MM.1S (cell line): ENCODE data around the gene MYADM.

Source experiments
- DNase-seq: peaks from one replicate; pipeline ENCODE4 v3.0.0-alpha.2; 2015
- H2AFZ ChIP-seq: fragments of 300-600 bp; sonication (generic); 2 replicates; pipeline ENCODE4 v1.6.0; 2016; ENCODE audit warnings: antibody characterized with exemption, low read length
- H3F3A ChIP-seq: fragments of 300-600 bp; sonication (generic); 2 replicates; pipeline ENCODE4 v1.6.1; 2016; ENCODE audit warnings: mild to moderate bottlenecking, antibody characterized with exemption, low read length, moderate library complexity, mixed read lengths; ENCODE audit not compliant: insufficient read depth
- H3K27ac ChIP-seq: fragments of 300-600 bp; sonication (generic); 2 replicates; pipeline ENCODE4 v1.5.1; 2016; ENCODE audit warnings: mild to moderate bottlenecking, low read length
- H3K27me3 ChIP-seq: fragments of 300-600 bp; sonication (generic); replicated peaks from 2 replicates; pipeline ENCODE4 v1.6.0; 2016; ENCODE audit warnings: low read length; ENCODE audit not compliant: insufficient read depth
- H3K36me3 ChIP-seq: fragments of 300-600 bp; sonication (generic); replicated peaks from 2 replicates; pipeline ENCODE4 v1.6.1; 2016; ENCODE audit warnings: mild to moderate bottlenecking, low read length, mixed read lengths; ENCODE audit not compliant: insufficient read depth
- H3K4me1 ChIP-seq: fragments of 300-600 bp; sonication (generic); 2 replicates; pipeline ENCODE4 v1.6.1; 2016; ENCODE audit warnings: low read length, mixed read lengths
- H3K4me2 ChIP-seq: fragments of 300-600 bp; sonication (generic); 2 replicates; pipeline ENCODE4 v1.6.0; 2016; ENCODE audit warnings: low read depth, low read length
- H3K4me3 ChIP-seq: fragments of 300-600 bp; sonication (generic); 2 replicates; pipeline ENCODE4 v1.5.1; 2016; ENCODE audit warnings: low read length, mixed read lengths
- H3K79me2 ChIP-seq: fragments of 300-600 bp; sonication (generic); 2 replicates; pipeline ENCODE4 v1.6.1; 2016; ENCODE audit warnings: mixed run types, low read length, mixed read lengths
- H3K9ac ChIP-seq: fragments of 300-600 bp; sonication (generic); 2 replicates; pipeline ENCODE4 v1.6.1; 2016; ENCODE audit warnings: low read length, mixed read lengths
- H3K9me2 ChIP-seq: fragments of 300-600 bp; sonication (generic); replicated peaks from 2 replicates; pipeline ENCODE4 v1.6.1; 2016; ENCODE audit warnings: mild to moderate bottlenecking, low read length, mixed read lengths; ENCODE audit not compliant: insufficient read depth
- H3K9me3 ChIP-seq: fragments of 300-600 bp; sonication (generic); replicated peaks from 2 replicates; pipeline ENCODE4 v1.6.1; 2016; ENCODE audit warnings: mild to moderate bottlenecking, low read length, mixed read lengths; ENCODE audit not compliant: insufficient read depth
- H4K20me1 ChIP-seq: fragments of 300-600 bp; sonication (generic); 2 replicates; pipeline ENCODE4 v1.6.1; 2016; ENCODE audit warnings: mild to moderate bottlenecking, low read length, moderate library complexity, mixed read lengths; ENCODE audit not compliant: insufficient read depth
- EZH2 ChIP-seq: fragments of 300-600 bp; sonication (generic); optimal IDR thresholded peaks from 2 replicates; pipeline ENCODE3; 2017; ENCODE audit warnings: low read depth, mild to moderate bottlenecking, antibody characterized with exemption, low read length, mixed read lengths
- EZH2phosphoT487 ChIP-seq: fragments of 300-600 bp; sonication (generic); IDR thresholded peaks from 2 replicates; pipeline ENCODE4 v1.6.1; 2018; ENCODE audit warnings: antibody characterized with exemption, low read length
- TF ChIP-seq, protein P1 (sequence below): fragments of 300-600 bp; sonication (generic); IDR thresholded peaks from 2 replicates; pipeline ENCODE4 v1.5.1; 2016; ENCODE audit warnings: antibody characterized with exemption, low read length, mixed read lengths

The MYADM gene

DNA sequence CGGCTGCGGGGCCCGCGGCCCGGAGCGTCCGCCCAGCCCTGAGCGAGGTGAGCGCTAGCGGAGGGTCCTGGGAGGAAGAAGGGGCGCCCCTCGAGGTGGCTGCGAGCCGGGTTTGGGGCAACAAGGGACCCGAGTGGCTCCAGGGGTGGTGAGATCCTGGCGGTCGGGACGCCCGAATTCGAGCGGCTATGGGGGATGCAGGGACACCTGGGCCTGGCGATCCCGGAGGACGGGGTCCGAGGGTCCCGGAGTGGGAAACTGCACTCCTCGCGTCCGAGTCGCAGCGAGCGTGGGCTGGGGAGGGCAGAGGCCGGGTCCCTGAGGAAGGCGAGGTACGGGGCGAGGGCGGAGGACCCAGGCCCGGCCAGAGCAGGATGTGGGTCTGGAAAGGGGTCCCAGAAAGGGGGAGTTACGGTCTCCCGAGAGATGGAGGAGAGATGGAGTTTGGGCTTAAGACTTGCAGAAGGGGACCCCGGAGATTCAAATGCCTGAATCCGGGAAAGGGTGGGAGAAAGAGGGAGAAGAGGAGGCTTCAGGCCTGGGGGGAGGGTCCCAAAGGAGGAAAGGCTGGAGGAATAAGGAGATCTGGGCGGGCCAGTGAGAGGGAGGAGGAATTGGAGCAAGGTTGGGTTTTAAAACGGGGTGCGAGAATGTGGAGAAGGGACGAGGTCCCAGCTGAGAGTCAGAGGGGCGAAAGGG is 41.9 kb downstream of the MYADM start:
- H3K4me3 ChIP-seq, result no peak overlapping the region
- no peaks in the 10 kb centered on the region for H3K9me2 ChIP-seq
- no peak overlapping the region for H3K27ac ChIP-seq
- no peak for DNase-seq
- no peak for TF ChIP-seq EZH2
- TF ChIP-seq EZH2phosphoT487, result no peak
- TF ChIP-seq, protein P1, sequence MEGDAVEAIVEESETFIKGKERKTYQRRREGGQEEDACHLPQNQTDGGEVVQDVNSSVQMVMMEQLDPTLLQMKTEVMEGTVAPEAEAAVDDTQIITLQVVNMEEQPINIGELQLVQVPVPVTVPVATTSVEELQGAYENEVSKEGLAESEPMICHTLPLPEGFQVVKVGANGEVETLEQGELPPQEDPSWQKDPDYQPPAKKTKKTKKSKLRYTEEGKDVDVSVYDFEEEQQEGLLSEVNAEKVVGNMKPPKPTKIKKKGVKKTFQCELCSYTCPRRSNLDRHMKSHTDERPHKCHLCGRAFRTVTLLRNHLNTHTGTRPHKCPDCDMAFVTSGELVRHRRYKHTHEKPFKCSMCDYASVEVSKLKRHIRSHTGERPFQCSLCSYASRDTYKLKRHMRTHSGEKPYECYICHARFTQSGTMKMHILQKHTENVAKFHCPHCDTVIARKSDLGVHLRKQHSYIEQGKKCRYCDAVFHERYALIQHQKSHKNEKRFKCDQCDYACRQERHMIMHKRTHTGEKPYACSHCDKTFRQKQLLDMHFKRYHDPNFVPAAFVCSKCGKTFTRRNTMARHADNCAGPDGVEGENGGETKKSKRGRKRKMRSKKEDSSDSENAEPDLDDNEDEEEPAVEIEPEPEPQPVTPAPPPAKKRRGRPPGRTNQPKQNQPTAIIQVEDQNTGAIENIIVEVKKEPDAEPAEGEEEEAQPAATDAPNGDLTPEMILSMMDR, result no peak
- no peak overlapping the region for H3K4me2 ChIP-seq
- H3K9ac ChIP-seq, result no peak overlapping the region
- H2AFZ ChIP-seq, result no peak overlapping the region
- no peaks in the 10 kb centered on the region for H3K9me3 ChIP-seq
- H3K27me3 ChIP-seq, result peaks cover 12% of the 10 kb centered on the region; the same call in 1 of the 2 replicates
- H4K20me1 ChIP-seq, result no peaks in the 10 kb centered on the region
- no peaks in the 10 kb centered on the region for H3K79me2 ChIP-seq
- H3K4me1 ChIP-seq, result no peaks in the 10 kb centered on the region
- no peaks in the 10 kb centered on the region for H3K36me3 ChIP-seq
- no peaks in the 10 kb centered on the region for H3F3A ChIP-seq

DNA sequence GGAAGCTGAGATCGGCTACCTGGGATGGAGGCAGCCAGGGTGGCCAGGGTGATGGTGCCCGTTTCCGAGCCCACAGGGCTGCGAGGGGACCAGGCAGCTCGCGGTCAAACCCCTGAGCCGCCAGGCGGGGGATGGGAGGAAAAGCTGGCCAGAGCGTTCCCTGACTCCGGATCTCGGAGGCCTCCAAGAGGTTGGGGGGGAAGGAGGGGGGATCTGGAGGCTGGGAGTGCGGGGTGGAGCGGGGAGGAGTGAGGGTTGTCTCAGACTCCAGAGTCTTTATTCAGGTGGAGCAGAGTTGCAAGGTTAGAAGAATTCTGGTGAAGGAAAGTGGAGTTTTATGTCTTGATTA is 42.5 kb downstream of the MYADM start:
- H3K9me3 ChIP-seq, result no peaks in the 10 kb centered on the region
- no peak overlapping the region for H2AFZ ChIP-seq
- no peaks in the 10 kb centered on the region for H3K4me1 ChIP-seq
- no peaks in the 10 kb centered on the region for H3K79me2 ChIP-seq
- no peak overlapping the region for H3K9ac ChIP-seq
- no peak for DNase-seq
- H3K36me3 ChIP-seq, result no peaks in the 10 kb centered on the region
- no peak overlapping the region for H3K4me3 ChIP-seq
- H3K4me2 ChIP-seq, result no peak overlapping the region
- peaks cover 12% of the 10 kb centered on the region; the same call in 1 of the 2 replicates for H3K27me3 ChIP-seq
- H4K20me1 ChIP-seq, result no peaks in the 10 kb centered on the region
- H3K9me2 ChIP-seq, result no peaks in the 10 kb centered on the region
- H3F3A ChIP-seq, result no peaks in the 10 kb centered on the region
- no peak overlapping the region for H3K27ac ChIP-seq
- TF ChIP-seq EZH2 (no peak), EZH2phosphoT487 (no peak)
- TF ChIP-seq, protein P1, result no peak

DNA sequence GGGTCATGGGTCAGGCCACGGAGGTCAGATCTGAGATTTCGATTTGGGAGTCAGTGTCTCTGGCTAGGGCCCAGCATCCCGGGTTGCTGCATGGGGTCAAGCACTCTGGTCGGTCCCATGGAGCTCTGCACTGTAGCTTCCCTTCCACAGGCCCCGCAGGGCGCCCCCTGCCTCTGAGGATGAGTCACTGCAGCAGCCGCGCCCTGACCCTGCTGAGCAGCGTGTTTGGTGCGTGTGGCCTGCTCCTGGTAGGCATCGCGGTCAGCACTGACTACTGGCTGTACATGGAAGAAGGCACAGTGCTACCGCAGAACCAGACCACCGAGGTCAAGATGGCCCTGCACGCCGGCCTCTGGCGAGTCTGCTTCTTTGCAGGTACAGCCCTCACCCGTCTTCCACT is 45.0 kb downstream of the MYADM start:
- H3F3A ChIP-seq, result no peaks in the 10 kb centered on the region
- H4K20me1 ChIP-seq, result no peaks in the 10 kb centered on the region
- H3K4me2 ChIP-seq, result no peak overlapping the region
- no peaks in the 10 kb centered on the region for H3K36me3 ChIP-seq
- no peak overlapping the region for H3K27ac ChIP-seq
- no peak overlapping the region for H3K9ac ChIP-seq
- TF ChIP-seq EZH2 (no peak), EZH2phosphoT487 (no peak)
- TF ChIP-seq, protein P1, result no peak
- peaks cover 6% of the 10 kb centered on the region; the same call in 1 of the 2 replicates for H3K27me3 ChIP-seq
- DNase-seq, result no peak
- no peaks in the 10 kb centered on the region for H3K79me2 ChIP-seq
- H2AFZ ChIP-seq, result no peak overlapping the region
- H3K4me3 ChIP-seq, result no peak overlapping the region
- H3K4me1 ChIP-seq, result no peaks in the 10 kb centered on the region
- no peaks in the 10 kb centered on the region for H3K9me2 ChIP-seq
- no peaks in the 10 kb centered on the region for H3K9me3 ChIP-seq
